Renal cortex interstitium (tissue), 11 donors: ENCODE results near the gene STAG1. TPM values are rescaled to one million over a fixed set of nuclear protein-coding genes. Genes with fewer than 3 reads are reported as not detected.
"Not testable (repeated sequence)": the region's sequence is repeated elsewhere in the genome, so short reads cannot be mapped to it uniquely, and the experiment has no call there.

Experiments used
- DNase-seq, 11 donors: peaks; one replicate each; pipeline ENCODE4 v3.0.0-alpha.2; 2013; ENCODE audit warnings: low read depth in 9 of 11, low spot score in 4 of 11; ENCODE audit errors: extremely low read depth in 1 of 11
- polyA plus RNA-seq, 3 donors: library from polyadenylated mRNA; unstranded; fragments of 120-200 nt; gene quantifications; one replicate each; pipeline ENCODE4 v1.2.1, GENCODE V29; 2013; ENCODE audit not compliant: insufficient read length in 3 of 3

Gene STAG1
- polyA plus RNA-seq, 3 donors = 47.7 to 52.6 (median 49.6) TPM

DNA sequence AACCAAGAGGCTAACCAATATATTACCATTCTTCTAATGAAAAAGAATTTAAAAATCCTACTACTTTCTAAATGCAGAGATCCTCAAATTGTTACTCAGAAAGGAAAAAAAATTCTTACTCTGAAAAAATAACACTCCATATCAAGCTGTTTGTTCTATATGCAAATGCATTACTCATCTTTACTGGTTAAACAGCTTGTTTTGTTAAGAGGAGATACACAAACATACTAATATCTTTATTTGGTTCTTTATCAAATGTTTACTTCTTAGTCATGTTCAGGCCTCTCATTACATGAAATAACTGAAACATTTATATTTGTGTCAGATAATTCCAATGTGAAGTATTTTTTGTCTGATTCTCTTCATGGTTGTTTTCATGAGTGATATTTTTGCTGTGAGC is 355.3 kb downstream of the STAG1 start:
- no peak for DNase-seq

DNA sequence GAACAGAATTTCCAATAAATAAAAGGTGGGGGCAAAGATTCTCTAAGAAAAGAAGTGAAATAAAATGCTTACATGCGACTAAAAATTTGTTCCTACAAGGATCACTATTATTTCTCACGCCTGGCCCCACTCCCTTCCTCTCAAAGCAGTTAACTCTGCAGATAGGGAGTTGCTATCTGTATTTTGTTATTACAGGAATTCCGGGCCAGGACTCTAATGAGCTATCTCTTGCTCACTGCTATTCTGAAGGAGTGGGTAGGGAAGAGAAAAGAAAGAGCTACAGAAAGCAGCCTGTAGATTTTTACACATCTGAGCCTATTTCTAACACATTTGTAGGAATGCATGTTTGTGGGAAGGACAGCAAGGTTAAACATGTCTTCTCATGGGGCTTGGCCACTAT is 361.6 kb downstream of the STAG1 start:
- no peak for DNase-seq

DNA sequence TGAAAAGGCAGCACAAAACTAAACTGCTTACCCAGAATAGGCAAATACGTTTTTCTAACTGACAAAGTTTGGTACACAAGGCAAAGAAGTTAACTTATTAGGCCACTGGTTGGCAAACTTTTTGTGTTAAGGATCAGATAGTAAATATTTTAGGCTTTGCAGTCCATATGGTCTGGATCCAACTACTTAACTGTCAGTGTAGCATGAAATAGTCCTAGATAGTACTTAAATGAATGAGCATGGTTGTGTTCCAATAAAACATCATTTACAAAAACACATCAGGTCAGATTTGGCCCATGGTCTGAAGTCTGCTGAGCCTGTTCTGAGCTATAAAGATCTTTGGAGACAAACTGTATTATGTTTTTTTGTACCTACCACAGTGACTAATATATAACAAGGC is 365.1 kb downstream of the STAG1 start:
- no peak for DNase-seq

DNA sequence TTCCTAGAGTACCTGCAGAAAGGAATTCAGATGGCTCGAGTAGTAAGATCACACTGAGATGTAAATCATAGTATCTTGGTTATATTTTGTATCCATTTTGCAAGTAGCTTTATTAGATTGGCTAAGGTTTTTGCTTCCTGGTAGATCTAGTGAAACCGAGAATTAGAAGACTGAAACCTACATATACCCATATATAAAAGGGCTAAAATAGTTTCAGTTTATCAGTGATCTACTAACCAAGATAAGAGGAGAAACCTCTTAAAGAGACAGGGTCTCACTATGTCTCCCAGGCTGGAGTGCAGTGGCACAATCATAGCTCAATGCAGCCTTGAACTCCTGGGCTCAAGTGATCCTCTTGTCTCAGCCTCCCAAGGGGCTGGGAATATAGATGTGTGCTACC is 366.7 kb downstream of the STAG1 start:
- no peak for DNase-seq

DNA sequence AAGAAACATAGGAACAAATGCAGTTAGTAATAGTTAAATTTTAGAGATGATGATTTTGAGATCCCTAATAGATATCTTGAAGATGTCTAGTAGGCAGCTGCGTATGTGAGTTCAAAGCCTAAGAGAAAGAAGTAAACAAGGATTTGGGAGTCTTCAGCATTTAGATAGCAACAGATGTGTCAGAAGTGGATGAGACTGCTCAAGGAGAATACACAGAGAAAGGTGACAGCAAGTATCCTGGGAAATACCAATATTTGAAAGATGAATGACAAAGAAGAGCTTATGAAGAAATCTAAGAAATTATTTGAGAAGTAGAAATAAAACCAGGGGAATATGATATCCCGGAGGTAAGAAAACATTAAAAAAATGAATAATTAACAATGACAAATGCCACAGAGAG is 371.1 kb downstream of the STAG1 start:
- no peak for DNase-seq

DNA sequence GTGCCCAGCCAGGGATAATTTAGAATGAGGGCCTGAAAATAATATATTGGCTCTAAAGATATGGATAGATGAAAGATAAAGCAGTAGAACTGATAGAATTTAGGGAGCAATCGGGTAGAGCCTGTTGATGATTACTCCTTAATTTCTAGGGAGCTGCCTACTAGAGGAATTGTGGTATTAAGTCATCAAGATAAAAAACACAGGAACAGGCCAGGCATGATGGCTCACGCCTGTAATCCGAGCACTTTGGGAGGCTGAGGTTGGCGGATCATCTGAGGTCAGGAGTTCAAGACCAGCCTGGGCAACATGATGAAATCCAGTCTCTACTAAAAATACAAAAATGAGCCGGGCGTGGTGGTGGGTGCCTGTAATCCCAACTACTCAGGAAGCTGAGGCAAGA is 371.6 kb downstream of the STAG1 start:
- DNase-seq = no peak

DNA sequence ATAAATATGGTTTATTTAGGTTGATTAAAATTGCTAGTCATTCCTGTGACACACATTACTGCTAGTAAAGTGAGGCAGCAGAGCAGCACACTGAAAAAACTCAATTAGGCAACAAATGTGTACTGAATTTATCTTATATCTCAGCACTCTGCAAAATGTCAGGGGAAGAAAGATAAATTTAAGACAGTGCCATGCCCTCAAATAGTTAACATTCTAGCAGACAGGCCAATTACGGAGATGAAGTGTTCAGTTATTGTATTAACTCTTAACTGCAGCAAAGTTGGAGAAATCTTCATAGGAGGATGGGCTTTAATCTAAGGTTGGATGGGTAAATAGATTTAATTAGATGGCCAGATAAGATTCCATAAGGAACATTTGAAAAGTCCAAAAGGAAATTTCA is 374.2 kb downstream of the STAG1 start:
- DNase-seq = no peak

DNA sequence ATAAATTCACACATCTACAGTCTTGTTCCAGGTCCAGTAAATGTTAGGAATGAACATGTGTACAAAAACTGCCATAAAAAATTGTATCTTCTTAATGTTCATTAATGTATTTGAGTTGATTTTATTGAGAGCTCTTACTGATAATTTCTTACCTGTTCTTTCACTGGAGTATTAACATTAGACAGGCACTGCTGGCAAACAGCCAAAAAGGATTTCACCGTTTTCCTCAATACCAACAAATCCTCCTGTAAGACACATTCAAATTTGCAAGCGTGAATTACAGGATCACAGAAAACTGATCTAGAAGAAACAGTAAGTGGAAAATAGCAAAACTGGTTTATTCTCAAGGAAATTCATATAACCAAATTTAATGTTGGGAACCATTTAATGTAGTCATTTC is 374.7 kb downstream of the STAG1 start:
- DNase-seq = no peak

DNA sequence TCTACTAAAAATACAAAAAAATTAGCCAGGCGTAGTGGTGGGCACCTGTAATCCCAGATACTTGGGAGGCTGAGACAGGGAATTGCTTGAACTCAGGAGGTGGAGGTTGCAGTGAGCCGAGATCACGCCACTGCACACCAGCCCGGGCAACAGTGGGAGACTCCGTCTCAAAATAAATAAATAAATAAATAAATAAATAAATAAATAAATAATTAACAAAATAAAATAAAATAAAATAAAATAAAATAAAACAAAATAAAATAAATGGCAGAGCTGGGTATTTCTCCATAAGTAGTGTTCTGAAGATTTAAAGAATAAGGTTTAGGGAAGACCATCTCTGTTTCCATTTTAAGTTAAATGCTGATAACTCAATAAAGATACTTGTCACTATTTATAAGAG is 376.4 kb downstream of the STAG1 start:
- not testable (repeated sequence) for DNase-seq

DNA sequence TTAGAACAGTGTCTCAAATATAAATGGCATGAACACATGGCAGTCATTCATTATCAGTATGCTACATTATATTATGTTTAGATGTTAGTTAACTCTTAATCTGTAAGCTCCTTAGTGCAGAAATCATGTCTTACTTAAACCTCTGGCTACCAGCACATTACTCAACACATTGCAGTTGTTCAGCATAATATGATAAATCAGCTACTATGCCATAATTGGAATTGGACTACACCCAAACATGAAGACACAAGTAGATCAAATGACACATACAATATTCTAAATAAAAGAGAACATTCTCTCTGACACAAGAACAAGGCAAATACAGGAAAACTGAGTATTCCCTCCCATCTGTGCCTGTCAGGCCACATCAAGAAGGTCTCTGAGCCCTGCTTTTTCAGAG is 385.9 kb downstream of the STAG1 start:
- DNase-seq = no peak

DNA sequence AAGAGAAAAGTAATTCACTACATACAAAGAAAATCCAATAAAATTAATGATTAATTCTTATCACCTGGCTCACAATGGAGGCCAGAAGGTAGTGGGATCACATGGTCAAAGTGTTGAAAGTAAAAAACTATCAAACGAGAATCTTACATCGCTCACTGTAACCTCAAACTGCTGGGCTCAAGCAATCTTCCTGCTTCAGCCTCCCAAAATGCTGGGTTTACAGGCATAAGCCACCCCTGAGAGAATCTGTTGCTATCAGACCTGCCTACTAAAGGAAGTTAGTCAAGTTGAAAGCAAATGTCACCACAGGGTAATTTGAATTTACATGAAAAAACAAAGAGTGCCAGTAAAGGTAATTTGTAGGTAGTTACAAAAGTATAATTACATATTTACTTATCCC is 398.7 kb downstream of the STAG1 start:
- no peak for DNase-seq

DNA sequence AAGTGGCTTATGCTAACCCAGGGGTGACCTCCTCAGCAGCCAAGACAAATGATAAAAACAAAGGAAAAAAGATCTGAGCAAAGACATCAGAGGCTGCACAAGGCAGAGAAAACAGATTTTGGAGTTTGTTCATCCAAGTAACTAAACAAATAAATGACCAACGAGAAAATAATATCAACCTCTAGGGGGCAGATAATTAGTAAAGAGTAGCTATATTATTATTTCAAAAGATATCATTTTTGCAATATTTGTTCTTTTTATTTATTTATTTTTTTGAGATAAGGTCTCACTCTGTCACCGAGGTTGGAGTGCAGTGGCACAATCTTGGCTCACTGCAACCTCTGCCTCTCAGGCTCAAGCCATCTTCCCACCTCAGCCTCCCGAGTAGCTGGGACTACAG is 400.3 kb downstream of the STAG1 start:
- DNase-seq = no peak

DNA sequence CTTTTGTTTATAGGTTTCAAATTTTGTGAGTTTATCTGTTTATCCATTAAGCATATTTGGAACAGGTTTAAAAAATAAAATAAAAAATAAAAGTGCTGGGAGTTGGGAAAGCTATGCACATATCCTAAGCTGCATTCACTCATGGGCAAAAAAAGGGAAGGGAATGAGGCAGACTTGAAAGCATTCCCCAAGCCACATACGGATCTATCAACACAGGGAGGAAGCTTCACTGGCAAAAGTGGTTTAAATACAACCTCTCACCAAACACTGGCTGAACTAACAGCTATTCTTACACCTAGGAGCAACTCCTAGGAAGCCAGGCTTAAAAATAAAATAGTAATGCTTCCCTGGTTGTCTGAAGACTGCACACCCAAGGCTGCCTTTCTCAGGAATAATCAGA is 400.8 kb downstream of the STAG1 start:
- DNase-seq = no peak

DNA sequence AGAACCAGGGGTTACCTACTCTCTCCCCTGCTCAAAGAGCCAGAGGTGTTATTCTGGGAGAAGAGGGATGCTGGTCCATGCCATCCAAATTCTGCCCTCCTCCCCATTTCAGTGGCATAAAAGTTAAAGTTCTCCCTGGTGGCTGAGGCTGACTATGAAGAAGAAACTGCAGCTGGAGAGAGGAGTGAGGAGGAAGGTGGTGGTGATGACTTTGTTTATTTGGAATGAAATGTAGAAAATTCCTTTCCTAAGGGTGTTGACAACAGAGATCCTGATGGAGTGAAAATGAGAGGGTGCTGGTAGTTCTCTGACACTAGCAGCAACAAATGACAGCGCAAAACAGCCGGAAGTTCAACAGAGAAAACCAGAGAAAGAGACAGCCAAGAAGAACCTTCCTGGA is 401.6 kb downstream of the STAG1 start:
- DNase-seq = no peak

DNA sequence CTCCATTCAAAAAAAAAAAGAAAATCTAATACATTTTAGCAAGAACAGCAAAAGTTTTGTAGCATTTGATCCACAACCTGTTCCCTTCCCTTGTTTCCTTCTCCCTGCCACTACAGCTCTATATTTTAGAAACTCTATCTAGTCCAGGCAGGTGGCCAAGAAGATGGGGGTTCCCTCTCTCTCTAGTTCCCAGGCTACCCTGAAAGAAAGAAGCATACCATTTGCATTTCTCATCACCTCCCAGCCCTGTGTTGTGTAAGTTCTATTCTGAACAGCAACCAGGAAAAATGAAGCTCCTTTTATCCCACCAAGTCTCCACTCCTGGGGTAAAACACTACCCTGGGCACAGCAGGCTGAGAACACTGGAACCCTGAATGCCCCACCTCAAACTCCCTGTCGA is 402.0 kb downstream of the STAG1 start:
- DNase-seq = no peak

DNA sequence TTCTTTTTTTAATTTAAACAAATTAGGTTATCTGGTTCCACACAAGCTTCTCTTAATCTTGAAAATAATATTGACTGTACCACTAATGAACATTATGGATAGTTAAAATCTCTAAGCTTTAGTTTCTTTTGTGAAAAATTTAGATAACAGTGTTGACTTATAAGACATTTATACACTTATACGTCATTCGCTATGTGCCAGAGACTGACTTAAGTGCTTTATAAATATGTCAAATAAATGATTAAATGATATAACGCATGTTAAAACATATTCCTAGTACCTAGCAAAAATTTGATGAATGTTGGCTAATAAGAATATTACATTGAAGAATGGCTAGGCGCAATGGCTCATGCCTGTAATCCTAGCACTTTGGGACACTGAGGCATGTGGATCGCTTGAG is 405.7 kb downstream of the STAG1 start:
- no peak for DNase-seq

DNA sequence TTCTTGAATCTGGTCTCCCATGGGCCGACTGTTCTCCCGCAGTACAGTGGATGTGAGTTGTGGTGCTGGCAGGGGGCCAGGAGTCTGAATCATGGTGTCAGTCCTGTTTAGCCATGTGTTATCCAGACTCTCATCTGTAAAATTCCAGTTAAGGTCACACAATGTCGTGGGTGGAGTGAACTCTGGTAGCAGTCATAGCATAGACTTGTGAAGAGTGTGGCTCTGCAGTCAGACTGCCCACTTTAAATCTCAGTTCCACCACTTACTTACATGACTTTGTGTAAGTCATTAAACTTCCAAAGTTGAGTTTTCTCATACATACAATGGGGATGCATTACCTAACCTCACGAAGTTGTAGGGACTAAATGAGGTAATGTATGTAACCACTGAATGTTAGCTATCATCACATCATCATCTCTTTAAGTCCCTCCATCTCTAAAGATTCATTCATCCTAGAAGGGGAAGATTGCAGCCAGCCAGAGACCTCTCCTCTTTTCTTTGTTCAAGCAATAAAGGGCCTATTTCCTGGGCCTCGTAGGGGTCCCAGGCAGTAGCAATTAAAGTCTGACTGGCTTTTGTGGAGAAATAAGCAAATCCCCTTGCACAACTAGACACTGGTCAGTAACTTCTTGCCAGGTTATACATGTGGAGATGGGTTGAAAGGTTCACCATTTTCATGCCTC is 408.2 kb downstream of the STAG1 start:
- DNase-seq = peak in 7 of 11 donors; percentile 1 to 18 (median 4)

DNA sequence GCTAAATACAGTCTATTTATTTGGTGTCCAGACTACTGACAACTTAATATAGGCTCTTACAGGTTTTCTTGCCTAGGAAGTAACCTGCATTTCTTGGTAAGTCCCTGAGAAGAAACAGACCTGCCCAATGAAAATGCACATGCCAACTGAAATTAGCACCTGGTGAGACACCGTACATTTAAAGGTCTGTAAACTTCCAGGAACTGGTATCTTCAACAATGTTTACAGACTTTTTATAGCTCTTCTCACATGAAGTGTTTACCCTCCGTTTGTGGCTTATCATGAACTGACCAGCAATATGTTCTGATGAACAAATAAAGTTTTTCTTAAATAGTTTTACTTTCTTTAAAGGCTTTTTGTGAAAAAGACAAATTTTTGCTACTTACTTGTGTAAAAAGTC is 408.7 kb downstream of the STAG1 start:
- no peak for DNase-seq

DNA sequence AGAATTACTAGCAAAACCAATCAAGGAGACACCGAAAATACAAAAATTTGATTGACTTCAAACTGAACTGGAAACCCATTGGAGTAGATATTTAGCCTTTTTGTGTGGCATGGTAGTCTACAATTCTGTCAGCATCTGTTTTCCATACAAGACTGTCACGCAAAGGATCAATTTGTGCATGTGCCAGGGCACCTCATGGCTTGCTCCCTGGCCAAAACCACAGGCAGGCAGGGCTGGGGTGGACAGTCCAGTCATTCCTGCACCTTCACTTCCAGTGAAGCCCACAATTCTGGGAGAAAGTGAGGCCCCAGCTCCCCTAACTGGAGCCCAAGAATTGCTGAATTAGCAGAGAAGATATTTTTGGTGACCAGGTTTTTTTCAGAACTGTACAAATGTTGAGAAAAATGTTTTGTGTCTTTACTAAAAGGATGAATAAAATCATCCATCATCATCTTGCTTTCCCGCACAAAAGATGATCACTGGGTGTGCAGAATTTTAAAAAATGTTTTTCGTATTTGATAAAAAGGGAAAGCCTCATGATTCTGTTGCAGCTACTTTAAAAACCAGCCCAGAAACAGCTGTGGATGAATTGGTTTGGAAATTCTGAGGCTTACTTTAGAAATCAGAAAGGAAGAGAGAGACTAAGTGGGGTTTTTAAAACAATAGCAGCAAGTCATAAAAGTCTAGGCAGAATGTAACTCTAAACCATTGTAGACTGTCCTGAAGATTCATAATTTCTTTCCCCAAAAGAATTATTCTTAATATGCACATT is 415.7 kb downstream of the STAG1 start:
- no peak for DNase-seq

DNA sequence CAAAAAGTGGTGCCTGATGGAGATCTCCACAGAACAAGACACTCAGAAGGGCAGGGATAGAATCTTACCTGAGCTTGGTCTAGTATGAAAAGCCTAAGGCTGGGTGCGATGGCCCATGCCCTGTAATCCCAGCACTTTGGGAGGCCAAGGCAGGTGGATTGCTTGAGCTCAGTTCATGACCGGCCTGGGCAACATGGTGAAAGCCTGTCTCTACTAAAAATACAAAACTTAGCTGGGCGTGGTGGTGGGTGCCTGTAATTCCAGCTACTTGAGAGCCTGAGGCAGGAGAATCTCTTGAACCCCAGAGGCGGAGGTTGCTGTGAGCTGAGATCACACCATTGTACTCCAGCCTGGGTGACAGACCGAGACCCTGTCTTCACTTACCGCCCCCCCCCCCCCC is 417.5 kb downstream of the STAG1 start:
- not testable (repeated sequence) for DNase-seq

DNA sequence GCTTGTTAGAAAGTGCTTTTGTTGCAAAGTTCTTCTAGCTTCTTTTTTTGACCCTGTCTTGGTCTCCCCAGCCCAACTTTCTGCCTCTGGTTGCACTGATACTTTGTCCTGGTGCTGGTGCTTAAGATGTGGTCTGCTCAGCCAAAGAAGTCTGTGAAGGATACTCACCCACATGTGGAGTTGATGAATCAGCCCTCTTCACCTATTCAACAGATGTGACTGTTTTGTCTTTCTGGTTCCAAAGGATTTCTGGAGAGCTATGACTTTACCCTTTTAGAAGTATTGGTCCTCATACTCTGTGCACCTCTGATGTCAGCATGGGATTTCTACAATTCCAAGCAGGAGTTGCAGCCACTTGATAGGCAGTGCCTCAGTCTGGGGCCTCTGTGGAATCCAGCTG is 418.0 kb downstream of the STAG1 start:
- DNase-seq = no peak
